K562 (cell line): ENCODE data around the gene ASB6. TPM values are rescaled to one million over a fixed set of nuclear protein-coding genes. Genes with fewer than 3 reads are reported as not detected.
A peak's percentile ranks its signal among the peaks of the same experiment; 100 is the strongest.

ENCODE experiments used
- BCOR ChIP-seq: fragments of 450-650 bp; IDR thresholded peaks from 2 replicates; pipeline ENCODE4 v1.6.1; 2016
- BDP1 ChIP-seq: IDR thresholded peaks from 3 replicates; pipeline ENCODE4 v1.6.1; 2011; ENCODE audit not compliant: insufficient read length, insufficient read depth
- BRD4 ChIP-seq: fragments of 200-600 bp; sonication (generic); IDR thresholded peaks from 2 replicates; pipeline ENCODE4 v1.6.1; 2017; ENCODE audit warnings: inconsistent platforms
- E2F3 ChIP-seq: fragments of 250-450 bp; sonication (Bioruptor Pico); IDR thresholded peaks from 2 replicates; pipeline ENCODE4 v1.4.0; 2020; ENCODE audit warnings: mild to moderate bottlenecking
- FOXA3 ChIP-seq, 2 experiments: fragments of 450-650 bp in 1 of 2; sonication (generic) in 1 of 2; formaldehyde crosslinking; IDR thresholded peaks in 1 of 2; conservative IDR thresholded peaks in 1 of 2; 2 replicates each; pipeline versions ENCODE4 v1.4.0 to v1.8.0; 2020 to 2022; ENCODE audit warnings: mild to moderate bottlenecking in 2 of 2, missing genetic modification reagents in 1 of 2
- GATAD2A ChIP-seq: fragments of 450-650 bp; IDR thresholded peaks from 2 replicates; pipeline ENCODE4 v1.6.1; 2017
- HLTF ChIP-seq: fragments of 450-650 bp; IDR thresholded peaks from 2 replicates; pipeline ENCODE4 v1.6.1; 2016
- KDM2B ChIP-seq: fragments of 250-450 bp; sonication (Bioruptor Pico); IDR thresholded peaks from 2 replicates; pipeline ENCODE4 v1.8.0; 2021; ENCODE audit warnings: mild to moderate bottlenecking, moderate library complexity
- MCM3 ChIP-seq: fragments of 450-650 bp; IDR thresholded peaks from 2 replicates; pipeline ENCODE4 v1.6.1; 2016
- NONO ChIP-seq, 2 experiments: fragments of 200-400 bp in 1 of 2; fragments of 450-650 bp in 1 of 2; formaldehyde crosslinking in 1 of 2; IDR thresholded peaks; 2 replicates each; pipeline ENCODE4 v1.6.1; 2017; ENCODE audit warnings: low read depth in 2 of 2, mild to moderate bottlenecking in 2 of 2, moderate library complexity in 2 of 2, low read length in 1 of 2
- NR2C2 ChIP-seq, 2 experiments: fragments of 200-800 bp in 1 of 2; sonication (Bioruptor generic) in 1 of 2; sonication (generic) in 1 of 2; formaldehyde crosslinking in 1 of 2; IDR thresholded peaks; 2 replicates each; pipeline versions ENCODE4 v1.6.1 to v1.8.0; 2016 to 2022; ENCODE audit warnings: mild to moderate bottlenecking in 1 of 2, missing compliant biosample characterization in 1 of 2, missing genetic modification characterization in 1 of 2, missing genetic modification reagents in 1 of 2
- NR3C1 ChIP-seq: sonication (generic); formaldehyde crosslinking; IDR thresholded peaks from 2 replicates; pipeline ENCODE4 v1.8.1; 2022; ENCODE audit warnings: missing genetic modification reagents
- OTX1 ChIP-seq: fragments of 450-650 bp; formaldehyde crosslinking; IDR thresholded peaks from 2 replicates; pipeline ENCODE4 v1.4.0; 2022; ENCODE audit warnings: mild to moderate bottlenecking
- SREBF2 ChIP-seq: sonication (generic); formaldehyde crosslinking; IDR thresholded peaks from 2 replicates; pipeline ENCODE4 v1.4.0; 2020; ENCODE audit warnings: mild to moderate bottlenecking, missing genetic modification reagents
- STAG1 ChIP-seq: sonication (generic); formaldehyde crosslinking; IDR thresholded peaks from 2 replicates; pipeline ENCODE4 v1.5.0; 2020; ENCODE audit warnings: missing genetic modification reagents, borderline replicate concordance
- TCF7 ChIP-seq: sonication (generic); IDR thresholded peaks from 2 replicates; pipeline ENCODE4 v1.6.1; 2016; ENCODE audit warnings: antibody characterized with exemption, borderline replicate concordance
- TCF7L2 ChIP-seq: fragments of 150-350 bp; IDR thresholded peaks from 2 replicates; pipeline ENCODE4 v1.6.1; 2016; ENCODE audit warnings: low read depth, mild to moderate bottlenecking, low read length, moderate library complexity
- ZBTB17 ChIP-seq: fragments of 450-650 bp; formaldehyde crosslinking; IDR thresholded peaks from 2 replicates; pipeline ENCODE4 v1.4.0; 2020; ENCODE audit warnings: mild to moderate bottlenecking
- ZC3H8 ChIP-seq: fragments of 450-650 bp; IDR thresholded peaks from 2 replicates; pipeline ENCODE4 v1.6.1; 2017
- polyA plus RNA-seq, 8 experiments: library from polyadenylated mRNA; depleted of rRNA in 4 of 8; stranded (reverse) in 5 of 8; unstranded in 3 of 8; fragments of >200 nt; fragmentation: Nextera tagmentation in 2 of 8; fragmentation: Illumina TruSeq in 1 of 8; extraction: Ambion mirVana in 2 of 8; extraction: Trizol in 1 of 8; gene quantifications; 2 replicates each; pipeline versions ENCODE4 v1.2.1 to v1.2.3, GENCODE V29; 2011 to 2014; ENCODE audit warnings: inconsistent platforms in 1 of 8, missing spikeins in 1 of 8
- total RNA-seq, 7 experiments: library from RNA; depleted of rRNA in 6 of 7; stranded (reverse); fragments of >200 nt in 6 of 7; fragmentation: Illumina TruSeq in 2 of 7; extraction: Trizol in 2 of 7; gene quantifications; 2 replicates each; pipeline versions ENCODE4 v1.2.1 to v1.2.3, GENCODE V29; 2011 to 2021; ENCODE audit warnings: low replicate concordance in 1 of 7
- TF ChIP-seq, protein P1 (sequence below): fragments of 450-650 bp; formaldehyde crosslinking; IDR thresholded peaks from 2 replicates; pipeline ENCODE4 v1.4.0; 2020; ENCODE audit warnings: mild to moderate bottlenecking, moderate library complexity
- TF ChIP-seq, protein P2 (sequence below): fragments of 250-450 bp; sonication (Bioruptor Pico); IDR thresholded peaks from 2 replicates; pipeline ENCODE4 v1.4.0; 2020; ENCODE audit warnings: mild to moderate bottlenecking
- TF ChIP-seq, protein P3 (sequence below): sonication (generic); formaldehyde crosslinking; IDR thresholded peaks from 2 replicates; pipeline ENCODE4 v1.8.0; 2022; ENCODE audit warnings: missing genetic modification reagents, mild to moderate bottlenecking, moderate library complexity, borderline replicate concordance
- TF ChIP-seq, protein P4 (sequence below): conservative IDR thresholded peaks from 2 replicates; pipeline ENCODE4 v1.6.1; 2011; ENCODE audit warnings: low read depth, mild to moderate bottlenecking, low read length; ENCODE audit not compliant: control insufficient read depth

Gene ASB6
- total and polyA plus RNA-seq, 9 of the 15 experiments (the other 6 are each of a cell fraction or from before 2014, with no cell fraction given) = 0.92 to 17.8 (median 11.3) TPM

DNA sequence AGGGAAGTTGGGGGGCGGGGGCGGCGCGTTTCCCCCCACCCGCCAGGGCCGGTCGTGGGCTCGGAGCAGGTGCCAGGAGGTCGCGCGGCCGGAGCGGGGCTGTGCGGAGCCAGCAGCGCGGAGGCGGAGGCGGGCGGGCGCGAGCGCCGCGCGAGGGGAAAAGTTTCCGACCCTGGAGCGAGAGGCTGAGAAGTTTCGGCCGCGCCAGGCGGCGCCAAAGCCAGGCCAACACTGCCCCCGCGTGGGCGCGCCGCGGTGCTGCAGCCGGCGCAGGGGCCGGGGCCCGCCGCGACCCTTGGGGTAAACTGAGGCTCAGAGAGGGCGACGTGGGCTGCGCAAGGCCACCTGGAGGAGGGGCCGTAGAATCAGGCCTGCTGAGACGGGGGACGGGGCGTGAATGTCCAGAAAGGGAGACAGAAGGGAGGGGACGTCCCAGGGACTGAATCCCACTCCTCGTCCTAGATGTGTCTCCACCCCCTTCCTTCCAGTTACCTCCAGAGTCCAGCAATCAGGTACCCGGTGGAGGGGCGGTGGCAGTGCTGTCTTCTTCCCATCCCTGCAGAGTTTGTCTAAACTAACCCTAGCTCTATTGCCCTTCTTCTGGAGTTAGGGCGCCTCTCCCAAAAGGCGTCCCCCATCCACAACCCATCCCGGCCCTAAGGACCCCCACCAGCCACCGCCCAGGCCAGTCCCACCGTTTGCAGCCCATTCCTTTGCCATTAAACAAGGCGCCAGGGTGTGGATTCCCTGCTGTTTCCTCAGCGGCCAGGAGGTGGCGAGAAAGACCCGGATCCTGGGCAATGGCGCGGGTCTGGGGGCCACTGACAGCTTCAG is 31.3 kb downstream of the ASB6 start (continued):
- TF ChIP-seq E2F3 (CRISPR knock-in tag) (0 out of 2 replicates have a peak, but pooled peaks have one; percentile 49), HLTF (peak; percentile 42; the same call in 1 of the 2 replicates), NONO (IDR thresholded peaks at IDR 0.05; ENCODE audit: low read depth in 2 of 2, low read length in 1 of 2) (peak in 1 of 2 experiments; percentile 91; a peak in 2 of 4 replicates), MCM3 (no peak), KDM2B (CRISPR knock-in tag) (no peak; the same call in 1 of the 2 replicates), BRD4 (no peak), BDP1 (no peak), GATAD2A (0 out of 2 replicates have a peak, but pooled peaks have one; percentile 47), NR2C2 (CRISPR knock-in tag; IDR thresholded peaks at IDR 0.05) (no peak), NR2C2 (tag; IDR thresholded peaks at IDR 0.05) (peak; percentile 45; the same call in 1 of the 2 replicates), TCF7L2 (no peak), FOXA3 (CRISPR knock-in tag; conservative IDR thresholded peaks at IDR 0.05 in 1 of 2, IDR thresholded peaks at IDR 0.05 in 1 of 2) (no peak), BCOR (peak; percentile 79), TCF7 (0 out of 2 replicates have a peak, but pooled peaks have one; percentile 24), STAG1 (CRISPR knock-in tag) (peak; percentile 98), ZC3H8 (no peak), OTX1 (CRISPR knock-in tag) (no peak), ZBTB17 (no peak), NR3C1 (CRISPR knock-in tag) (no peak), SREBF2 (CRISPR knock-in tag) (0 out of 2 replicates have a peak, but pooled peaks have one; percentile 57)
- TF ChIP-seq, protein P1, sequence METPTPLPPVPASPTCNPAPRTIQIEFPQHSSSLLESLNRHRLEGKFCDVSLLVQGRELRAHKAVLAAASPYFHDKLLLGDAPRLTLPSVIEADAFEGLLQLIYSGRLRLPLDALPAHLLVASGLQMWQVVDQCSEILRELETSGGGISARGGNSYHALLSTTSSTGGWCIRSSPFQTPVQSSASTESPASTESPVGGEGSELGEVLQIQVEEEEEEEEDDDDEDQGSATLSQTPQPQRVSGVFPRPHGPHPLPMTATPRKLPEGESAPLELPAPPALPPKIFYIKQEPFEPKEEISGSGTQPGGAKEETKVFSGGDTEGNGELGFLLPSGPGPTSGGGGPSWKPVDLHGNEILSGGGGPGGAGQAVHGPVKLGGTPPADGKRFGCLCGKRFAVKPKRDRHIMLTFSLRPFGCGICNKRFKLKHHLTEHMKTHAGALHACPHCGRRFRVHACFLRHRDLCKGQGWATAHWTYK (CRISPR knock-in tag) = 0 out of 2 replicates have a peak, but pooled peaks have one; percentile 55
- TF ChIP-seq, protein P2, sequence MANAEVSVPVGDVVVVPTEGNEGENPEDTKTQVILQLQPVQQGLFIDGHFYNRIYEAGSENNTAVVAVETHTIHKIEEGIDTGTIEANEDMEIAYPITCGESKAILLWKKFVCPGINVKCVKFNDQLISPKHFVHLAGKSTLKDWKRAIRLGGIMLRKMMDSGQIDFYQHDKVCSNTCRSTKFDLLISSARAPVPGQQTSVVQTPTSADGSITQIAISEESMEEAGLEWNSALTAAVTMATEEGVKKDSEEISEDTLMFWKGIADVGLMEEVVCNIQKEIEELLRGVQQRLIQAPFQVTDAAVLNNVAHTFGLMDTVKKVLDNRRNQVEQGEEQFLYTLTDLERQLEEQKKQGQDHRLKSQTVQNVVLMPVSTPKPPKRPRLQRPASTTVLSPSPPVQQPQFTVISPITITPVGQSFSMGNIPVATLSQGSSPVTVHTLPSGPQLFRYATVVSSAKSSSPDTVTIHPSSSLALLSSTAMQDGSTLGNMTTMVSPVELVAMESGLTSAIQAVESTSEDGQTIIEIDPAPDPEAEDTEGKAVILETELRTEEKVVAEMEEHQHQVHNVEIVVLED = 0 out of 2 replicates have a peak, but pooled peaks have one; percentile 9
- TF ChIP-seq, protein P3, sequence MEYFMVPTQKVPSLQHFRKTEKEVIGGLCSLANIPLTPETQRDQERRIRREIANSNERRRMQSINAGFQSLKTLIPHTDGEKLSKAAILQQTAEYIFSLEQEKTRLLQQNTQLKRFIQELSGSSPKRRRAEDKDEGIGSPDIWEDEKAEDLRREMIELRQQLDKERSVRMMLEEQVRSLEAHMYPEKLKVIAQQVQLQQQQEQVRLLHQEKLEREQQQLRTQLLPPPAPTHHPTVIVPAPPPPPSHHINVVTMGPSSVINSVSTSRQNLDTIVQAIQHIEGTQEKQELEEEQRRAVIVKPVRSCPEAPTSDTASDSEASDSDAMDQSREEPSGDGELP (CRISPR knock-in tag) = no peak; the same call in 1 of the 2 replicates
- TF ChIP-seq, protein P4, sequence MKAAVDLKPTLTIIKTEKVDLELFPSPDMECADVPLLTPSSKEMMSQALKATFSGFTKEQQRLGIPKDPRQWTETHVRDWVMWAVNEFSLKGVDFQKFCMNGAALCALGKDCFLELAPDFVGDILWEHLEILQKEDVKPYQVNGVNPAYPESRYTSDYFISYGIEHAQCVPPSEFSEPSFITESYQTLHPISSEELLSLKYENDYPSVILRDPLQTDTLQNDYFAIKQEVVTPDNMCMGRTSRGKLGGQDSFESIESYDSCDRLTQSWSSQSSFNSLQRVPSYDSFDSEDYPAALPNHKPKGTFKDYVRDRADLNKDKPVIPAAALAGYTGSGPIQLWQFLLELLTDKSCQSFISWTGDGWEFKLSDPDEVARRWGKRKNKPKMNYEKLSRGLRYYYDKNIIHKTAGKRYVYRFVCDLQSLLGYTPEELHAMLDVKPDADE = 0 out of 2 replicates have a peak, but pooled peaks have one; percentile 12
